Stimulated activated CD4-positive, alpha-beta T cell treated with anti-CD3 and anti-CD28 coated beads, Interleukin-15, amount 100 ng/mL, for 24 hours (primary cell): ENCODE measurements around the gene CFAP99.
A peak's percentile ranks its signal among the peaks of the same experiment; 100 is the strongest.
"Not testable (repeated sequence)": the region's sequence is repeated elsewhere in the genome, so short reads cannot be mapped to it uniquely, and the experiment has no call there.

ENCODE experiments used
- DNase-seq: peaks from one replicate; pipeline ENCODE4 v3.0.0-alpha.2; 2020

CFAP99 gene

DNA sequence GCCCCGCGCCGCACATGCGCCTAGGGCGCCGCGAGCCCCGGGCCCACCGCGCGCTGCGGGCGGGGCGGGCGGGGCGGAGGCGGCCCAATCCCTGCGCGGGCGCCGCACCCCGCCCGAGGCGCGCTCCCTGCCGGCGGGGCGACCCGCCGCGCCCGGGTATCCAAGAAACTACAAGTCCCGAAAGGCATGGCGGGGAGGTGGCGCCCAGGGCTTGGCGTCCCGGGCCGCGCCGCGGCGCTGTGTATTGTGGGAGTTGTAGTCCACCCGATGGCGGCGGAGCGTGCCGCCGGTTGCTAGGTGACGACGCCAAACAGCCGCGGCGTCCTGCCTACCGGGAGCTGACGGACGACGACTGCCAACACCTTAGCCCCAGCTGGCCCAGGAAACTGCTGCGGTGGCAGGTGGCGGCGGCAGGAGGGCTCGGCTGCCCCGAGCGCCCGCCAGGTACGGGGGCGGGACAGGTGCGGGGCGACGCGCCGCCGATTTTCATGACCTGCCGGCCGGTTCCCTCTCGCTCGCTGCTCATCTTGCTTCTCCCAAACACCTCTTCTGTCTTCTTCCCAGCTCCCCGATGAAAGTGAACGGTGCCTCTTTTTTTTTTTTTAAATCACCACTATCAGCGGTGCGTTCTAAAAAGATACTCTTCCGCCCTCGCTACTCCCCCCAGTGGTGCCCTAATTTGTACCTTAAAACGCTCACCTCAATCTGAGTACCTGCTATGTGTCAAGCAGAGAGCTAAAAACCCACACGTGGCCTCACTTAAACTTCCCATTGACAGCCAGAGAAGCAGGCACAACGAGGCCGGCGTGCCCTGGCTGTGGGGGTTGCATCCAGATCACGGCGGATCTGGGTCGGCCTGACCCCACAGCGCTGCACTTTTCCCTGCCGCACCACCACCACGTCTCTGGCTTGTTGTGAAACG is at the start of gene CFAP99:
Gene CFAP99 (plus strand): TSS at position 306 of the 922 bp plus-strand sequence.
- peak; percentile 99 for DNase-seq

DNA sequence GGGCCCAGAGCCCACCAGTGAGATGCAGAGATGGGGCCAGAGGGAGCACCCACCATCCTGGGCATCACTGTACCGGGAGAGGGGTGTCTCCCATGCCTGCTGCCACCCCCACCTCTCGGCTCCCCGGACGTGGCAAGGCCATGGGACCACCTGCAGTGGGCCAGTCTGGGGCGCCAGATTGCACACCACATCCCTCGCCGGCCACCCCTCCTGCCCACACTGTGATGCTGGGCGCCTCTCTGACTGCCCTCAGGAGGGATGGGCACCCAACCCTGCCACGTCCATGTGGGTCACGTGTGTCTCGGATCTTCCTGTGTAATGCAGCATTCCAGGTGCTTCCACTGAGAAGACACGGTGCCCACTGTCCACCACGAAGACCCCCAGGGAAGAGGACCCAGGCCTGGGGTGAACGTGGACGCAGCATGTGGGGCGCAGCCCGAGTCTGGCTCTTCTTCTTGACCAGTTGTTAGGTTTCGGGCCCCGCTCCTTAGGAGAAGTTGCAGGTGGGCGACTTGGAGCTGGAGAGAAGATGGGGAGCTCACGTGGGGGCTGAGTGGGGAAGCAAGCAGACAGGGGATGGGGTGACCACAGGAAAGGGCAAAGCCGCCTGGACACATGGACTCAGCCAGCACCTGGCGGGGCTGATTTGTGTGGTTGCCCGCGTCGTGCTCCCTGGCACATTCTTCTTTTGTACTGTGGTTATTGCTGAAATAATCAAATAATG is 48.0 kb upstream of the CFAP99 start:
- DNase-seq, result no peak

DNA sequence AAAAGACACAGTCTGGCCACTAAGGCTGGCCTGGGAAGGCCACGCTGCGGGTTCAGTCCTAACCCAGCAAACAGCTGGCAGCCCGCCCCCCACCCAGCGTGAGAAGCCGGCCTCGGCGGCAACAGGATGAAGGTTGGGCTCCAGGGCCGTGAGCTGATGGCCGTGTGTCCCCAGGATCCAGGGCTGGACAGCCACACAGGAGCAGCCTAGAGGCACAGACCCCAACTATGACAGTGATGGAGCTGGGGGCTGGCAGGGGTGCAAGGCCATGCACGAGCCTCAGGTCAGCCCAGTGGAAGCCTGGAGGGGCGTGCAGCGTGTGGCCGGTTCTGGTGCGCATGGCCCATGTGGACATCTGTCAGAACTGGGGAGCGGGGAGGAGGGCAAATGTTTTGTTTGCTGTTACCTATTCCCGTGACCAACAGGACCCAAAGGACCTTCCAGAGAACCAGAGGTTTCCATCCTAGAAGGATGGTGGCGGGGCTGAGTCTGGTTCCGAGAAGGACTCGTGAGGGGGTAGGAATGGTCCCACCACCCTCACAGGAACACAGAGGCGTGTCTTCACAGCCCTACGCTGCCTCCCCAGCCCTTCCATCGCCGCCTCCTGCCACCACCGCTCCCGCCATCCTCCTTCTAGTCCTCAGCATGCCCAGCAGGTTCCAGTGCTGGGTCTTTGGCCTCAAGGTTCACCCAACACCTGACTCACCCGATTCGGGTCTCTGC is 46.8 kb upstream of the CFAP99 start:
- no peak for DNase-seq

DNA sequence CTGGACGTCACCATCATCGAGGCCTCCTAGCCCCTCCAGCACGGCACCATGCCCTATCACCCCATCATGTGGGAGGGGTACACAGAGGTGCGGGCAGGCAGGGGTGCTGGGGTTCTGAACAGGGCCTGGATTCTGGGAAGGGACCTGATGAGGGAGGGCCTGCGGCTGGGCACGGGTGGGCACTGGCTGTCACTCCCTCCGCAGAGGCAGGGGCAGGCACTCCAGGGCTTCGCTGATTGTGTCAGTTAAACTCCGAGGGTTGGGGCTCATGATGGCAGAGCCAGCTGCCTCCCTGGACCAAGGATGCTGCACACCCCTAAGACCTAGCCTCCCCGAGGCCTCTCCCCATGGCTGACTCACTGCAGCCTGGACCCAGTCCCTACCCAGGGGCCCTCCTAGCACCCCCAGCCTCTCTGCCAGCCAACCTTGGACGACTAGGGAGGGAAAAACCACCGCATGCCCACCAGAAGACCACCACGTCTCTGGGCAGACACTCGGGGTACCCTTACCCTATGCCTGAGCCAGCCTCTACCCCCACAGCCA is 46.2 kb upstream of the CFAP99 start:
- no peak for DNase-seq

DNA sequence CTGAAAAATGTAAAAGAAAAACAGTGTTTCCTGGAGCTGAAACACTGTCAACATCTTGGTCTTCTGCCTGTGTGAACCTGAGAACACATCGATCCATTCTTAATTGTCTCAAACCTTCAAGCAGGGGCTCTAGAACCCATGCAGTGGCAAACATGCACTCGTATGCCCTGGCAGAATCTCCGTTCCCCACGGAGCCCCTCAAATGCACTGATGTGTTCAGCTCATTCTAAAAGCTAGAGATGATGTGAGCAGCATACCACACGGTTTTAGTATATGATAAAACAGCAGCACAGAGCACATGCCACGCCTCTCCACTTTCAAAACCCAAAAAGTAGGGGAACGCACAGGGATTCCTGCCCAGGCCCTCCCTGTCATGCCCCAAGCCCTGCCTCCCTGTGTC is 45.2 kb upstream of the CFAP99 start:
- no peak for DNase-seq

- DNase-seq, result no peak
Measured at GRCh38 chr4:2375427-2375826, 43.3 kb upstream of the CFAP99 start.

GRCh38 chr4:2377241-2377640 is 41.5 kb upstream of the CFAP99 start:
- no peak for DNase-seq

GRCh38 chr4:2378401-2378800 is 40.4 kb upstream of the CFAP99 start:
- DNase-seq, result no peak

DNA sequence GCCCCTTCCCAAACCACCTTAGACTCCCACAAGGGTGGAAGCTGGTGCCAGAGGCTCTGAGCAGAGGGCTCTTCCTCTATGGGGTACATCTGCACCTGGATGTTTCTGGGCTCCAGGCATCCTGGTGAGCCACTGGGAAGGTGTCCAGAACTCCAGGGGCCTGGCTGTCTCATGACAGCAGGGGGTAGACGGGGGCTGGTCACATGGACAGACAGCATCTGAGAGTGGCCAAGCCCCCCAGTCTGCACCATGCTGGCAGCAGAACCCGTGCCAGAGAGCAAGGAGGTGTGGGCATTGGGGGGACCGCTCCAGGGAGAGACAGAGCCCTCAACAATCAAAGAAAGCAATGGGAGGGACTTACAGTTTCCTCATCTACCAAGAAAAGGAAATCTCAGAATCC is 39.9 kb upstream of the CFAP99 start:
- no peak for DNase-seq

GRCh38 chr4:2380589-2380988 is 38.2 kb upstream of the CFAP99 start:
- not testable (repeated sequence) for DNase-seq

DNA sequence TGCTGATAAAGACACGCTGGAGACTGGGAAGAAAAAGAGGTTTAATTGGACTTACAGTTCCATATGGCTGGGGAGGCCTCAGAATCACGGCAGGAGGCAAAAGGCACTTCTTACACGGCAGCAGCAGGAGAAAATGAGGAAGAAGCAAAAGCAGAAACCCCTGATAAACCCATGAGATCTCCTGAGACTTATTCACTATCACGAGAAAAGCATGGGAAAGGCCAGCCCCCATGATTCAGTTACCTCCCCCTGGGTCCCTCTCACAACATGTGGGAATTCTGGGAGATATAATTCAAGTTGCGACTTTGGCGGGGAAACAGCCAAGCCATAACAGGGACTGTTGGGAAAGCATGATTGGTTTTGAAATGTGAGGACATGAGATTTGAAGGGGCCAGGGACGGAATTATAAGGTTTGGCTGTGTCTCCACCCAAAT is 36.0 kb upstream of the CFAP99 start:
- DNase-seq, result not testable (repeated sequence)

GRCh38 chr4:2383220-2383631 is 35.5 kb upstream of the CFAP99 start:
- not testable (repeated sequence) for DNase-seq

GRCh38 chr4:2383760-2384159 is 35.0 kb upstream of the CFAP99 start:
- no peak for DNase-seq

GRCh38 chr4:2384245-2384644 is 34.5 kb upstream of the CFAP99 start:
- DNase-seq, result no peak

DNA sequence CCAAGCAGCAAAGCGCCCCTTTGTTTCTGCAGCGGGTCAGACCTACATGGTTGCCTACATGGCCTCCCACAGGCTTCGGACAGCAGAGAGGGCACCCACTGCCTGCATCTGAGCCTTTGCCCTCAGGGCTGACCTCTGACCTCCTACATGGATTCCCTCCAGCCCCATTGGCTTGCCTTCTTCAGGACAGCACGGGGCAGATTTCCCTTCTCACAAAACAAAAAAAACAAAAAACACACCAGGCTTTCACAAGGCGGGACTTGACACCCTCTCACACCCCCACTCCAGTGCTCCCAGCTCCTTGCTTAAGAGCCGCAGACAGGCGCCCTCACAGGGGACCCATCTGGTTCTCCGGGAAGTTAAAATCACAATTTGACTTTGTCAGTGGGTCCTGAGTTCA is 33.2 kb upstream of the CFAP99 start:
- DNase-seq, result no peak

DNA sequence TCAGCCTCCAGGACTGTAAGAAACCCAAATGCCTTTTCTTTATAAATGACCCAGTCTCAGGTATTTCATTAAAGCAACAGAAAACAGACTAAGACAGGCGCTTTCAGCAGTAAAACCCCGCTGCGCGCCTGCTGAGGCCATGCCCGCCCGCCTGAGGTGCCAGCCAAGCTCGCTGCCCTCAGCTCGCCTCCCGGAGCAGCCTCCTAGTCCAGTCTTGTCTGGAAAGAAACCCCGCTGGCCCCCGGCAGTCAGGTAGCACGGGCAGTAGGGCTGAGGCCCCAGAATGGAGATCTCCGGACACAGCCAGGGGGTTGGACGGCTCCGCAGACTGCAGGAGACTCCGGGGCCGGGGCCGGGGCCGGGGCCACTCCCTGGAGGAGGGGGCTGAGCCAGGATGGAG is 32.0 kb upstream of the CFAP99 start:
- DNase-seq, result no peak

GRCh38 chr4:2387218-2387617 is 31.5 kb upstream of the CFAP99 start:
- DNase-seq, result no peak

DNA sequence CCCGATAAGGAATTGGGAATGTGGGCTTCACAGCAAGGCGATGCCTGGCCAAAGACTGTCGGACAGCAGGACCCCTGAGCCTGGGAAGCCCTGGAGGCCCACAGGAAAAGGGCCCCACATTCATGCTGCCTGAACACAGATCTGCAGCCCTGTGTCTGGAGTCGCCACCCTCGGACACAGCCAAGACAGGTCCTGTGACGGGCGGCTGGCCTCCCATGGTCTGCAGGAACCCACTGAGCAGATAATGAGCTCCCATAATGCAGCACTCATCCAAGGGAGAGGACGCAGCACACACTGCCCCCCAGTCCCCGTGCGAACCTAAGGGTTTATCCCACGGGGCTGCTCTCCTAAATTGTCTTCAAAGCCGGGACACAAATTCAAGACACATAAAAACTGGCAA is 30.9 kb upstream of the CFAP99 start:
- no peak for DNase-seq

DNA sequence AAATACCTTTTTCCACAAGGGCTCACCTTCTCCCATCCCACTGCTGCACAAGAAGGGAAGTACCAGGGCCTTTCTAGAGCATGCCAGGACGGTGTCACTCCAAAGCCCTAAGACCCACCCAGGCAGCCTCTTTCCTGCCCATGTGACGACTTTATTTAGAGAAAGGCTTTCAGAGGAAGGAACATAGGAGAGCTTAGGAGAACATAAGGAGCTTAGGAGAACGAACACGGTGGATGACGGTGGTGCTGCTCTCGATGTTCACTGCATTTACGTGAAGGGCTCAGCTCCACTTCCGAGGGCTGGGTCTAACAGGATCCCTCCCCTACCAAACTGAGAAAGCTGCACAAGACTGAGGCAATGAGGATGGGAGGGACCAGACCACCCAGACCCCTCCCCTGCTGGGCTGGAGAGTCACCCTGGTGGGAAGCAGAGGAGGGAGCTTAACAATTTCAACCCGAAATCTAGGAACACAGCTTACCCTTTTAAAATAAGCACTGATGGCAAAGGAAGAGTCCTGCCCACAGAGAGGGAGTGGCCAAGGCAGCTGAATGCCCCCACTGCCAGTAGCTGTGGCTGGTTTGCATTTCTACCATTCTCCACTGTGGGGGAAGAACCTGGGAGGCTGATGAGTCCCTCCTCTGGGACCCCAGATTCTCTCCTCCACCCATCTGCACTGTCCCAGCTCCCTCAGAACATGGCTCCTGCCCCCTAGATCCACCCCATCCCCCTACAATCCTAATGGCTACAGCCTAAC is 30.1 kb upstream of the CFAP99 start:
- no peak for DNase-seq

GRCh38 chr4:2389691-2390090 is 29.1 kb upstream of the CFAP99 start:
- DNase-seq, result no peak

DNA sequence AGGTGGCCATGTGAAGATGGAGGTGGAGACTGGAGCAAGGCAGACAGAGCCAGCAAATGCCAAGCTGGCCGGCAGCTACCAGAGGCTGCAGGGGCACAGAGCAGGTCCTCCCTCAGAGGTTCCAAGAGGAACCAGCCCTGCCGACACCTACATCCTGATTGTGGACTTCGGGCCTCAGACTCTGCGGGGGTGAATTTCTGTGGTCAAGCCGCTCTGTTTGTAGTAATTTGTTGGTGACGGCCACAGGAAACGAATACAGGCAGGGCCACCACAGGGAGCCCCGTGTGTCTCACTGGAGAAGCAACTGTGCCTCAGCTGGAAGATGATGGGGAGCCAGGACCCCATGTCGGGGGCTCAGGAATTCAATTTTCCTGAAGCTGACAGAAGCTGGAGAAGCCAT is 28.6 kb upstream of the CFAP99 start:
- no peak for DNase-seq

DNA sequence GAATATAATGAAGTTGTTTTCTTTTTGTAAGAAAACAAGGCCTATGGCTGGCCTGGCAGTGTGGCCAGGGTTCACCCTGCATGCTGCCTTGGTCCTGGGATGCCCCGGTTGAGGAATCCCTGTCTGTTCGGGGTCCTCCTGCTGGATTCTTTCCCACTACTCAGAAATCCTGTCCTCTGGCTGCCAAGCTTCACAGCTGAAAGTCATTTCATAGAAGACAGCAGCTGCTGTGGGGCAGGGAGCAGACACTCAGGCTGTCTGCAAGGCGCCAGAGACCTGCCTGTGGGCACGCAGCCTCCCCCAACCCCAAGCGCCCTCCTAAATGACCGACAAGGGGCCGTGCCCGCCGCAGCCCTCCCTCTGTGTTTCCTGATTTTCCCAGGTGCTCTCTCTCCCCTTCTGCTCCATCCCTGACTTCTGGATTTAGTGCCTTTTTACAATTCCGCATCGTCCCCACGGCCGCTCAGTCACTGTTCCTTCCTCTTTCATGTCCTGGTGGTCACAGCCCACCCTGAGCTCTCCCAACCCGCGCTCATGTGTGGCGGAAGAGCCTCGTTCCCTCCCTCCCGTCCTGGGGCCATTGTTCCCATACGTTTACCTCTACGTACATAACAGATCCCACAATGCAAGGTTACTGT is 27.9 kb upstream of the CFAP99 start:
- DNase-seq, result no peak
